Central memory CD4-positive, alpha-beta T cell (primary cell): Measurements from ENCODE around the gene AJAP1.
"Not testable (repeated sequence)": the region's sequence is repeated elsewhere in the genome, so short reads cannot be mapped to it uniquely, and the experiment has no call there.

Experiments used
- DNase-seq: peaks from one replicate; pipeline ENCODE4 v3.0.0; 2022
- total RNA-seq, 3 experiments: gene quantifications; one replicate each; lab custom pipeline; 2026; lab: John Stamatoyannopoulos, UW

AJAP1 gene
- 0 to 0.04 (median 0) reads per million in 3 experiments for total RNA-seq

- DNase-seq = no peak
These were observed at the start of gene AJAP1 for GRCh38 chr1:4653796-4654725. TSS of gene AJAP1 (plus strand) at chr1:4654609. CDS start at chr1:4655426, 817 bp downstream.

- no peak for DNase-seq
These were observed 49.3 kb upstream of the AJAP1 start for GRCh38 chr1:4605158-4605557.

GRCh38 chr1:4611563-4612341 lies 42.7 kb upstream of the AJAP1 start:
- no peak for DNase-seq

GRCh38 chr1:4612991-4613390 lies 41.4 kb upstream of the AJAP1 start:
- no peak for DNase-seq

GRCh38 chr1:4613606-4614370 lies 40.6 kb upstream of the AJAP1 start:
- DNase-seq = no peak

GRCh38 chr1:4614371-4615137 lies 39.9 kb upstream of the AJAP1 start:
- no peak for DNase-seq

- DNase-seq = no peak
These were observed 39.3 kb upstream of the AJAP1 start for GRCh38 chr1:4615138-4615470.

- no peak for DNase-seq
These were observed 38.9 kb upstream of the AJAP1 start for GRCh38 chr1:4615501-4615900.

GRCh38 chr1:4616831-4617465 lies 37.5 kb upstream of the AJAP1 start:
- no peak for DNase-seq

GRCh38 chr1:4617506-4617905 lies 36.9 kb upstream of the AJAP1 start:
- DNase-seq = no peak

GRCh38 chr1:4618827-4619226 lies 35.6 kb upstream of the AJAP1 start:
- DNase-seq = not testable (repeated sequence)

GRCh38 chr1:4621646-4622045 lies 32.8 kb upstream of the AJAP1 start:
- DNase-seq = no peak

GRCh38 chr1:4622821-4623220 lies 31.6 kb upstream of the AJAP1 start:
- DNase-seq = no peak

GRCh38 chr1:4624141-4624715 lies 30.2 kb upstream of the AJAP1 start:
- DNase-seq = no peak

GRCh38 chr1:4624801-4625200 lies 29.6 kb upstream of the AJAP1 start:
- no peak for DNase-seq

GRCh38 chr1:4626061-4626460 lies 28.3 kb upstream of the AJAP1 start:
- no peak for DNase-seq

GRCh38 chr1:4626560-4627319 lies 27.7 kb upstream of the AJAP1 start:
- no peak for DNase-seq

GRCh38 chr1:4627353-4627752 lies 27.1 kb upstream of the AJAP1 start:
- DNase-seq = no peak

- no peak for DNase-seq
These were observed 25.4 kb upstream of the AJAP1 start for GRCh38 chr1:4628992-4629391.

GRCh38 chr1:4630561-4630960 lies 23.8 kb upstream of the AJAP1 start:
- DNase-seq = no peak

GRCh38 chr1:4631321-4631720 lies 23.1 kb upstream of the AJAP1 start:
- DNase-seq = no peak
